Measurements from ENCODE around the gene MSH3.

Gene MSH3

DNA sequence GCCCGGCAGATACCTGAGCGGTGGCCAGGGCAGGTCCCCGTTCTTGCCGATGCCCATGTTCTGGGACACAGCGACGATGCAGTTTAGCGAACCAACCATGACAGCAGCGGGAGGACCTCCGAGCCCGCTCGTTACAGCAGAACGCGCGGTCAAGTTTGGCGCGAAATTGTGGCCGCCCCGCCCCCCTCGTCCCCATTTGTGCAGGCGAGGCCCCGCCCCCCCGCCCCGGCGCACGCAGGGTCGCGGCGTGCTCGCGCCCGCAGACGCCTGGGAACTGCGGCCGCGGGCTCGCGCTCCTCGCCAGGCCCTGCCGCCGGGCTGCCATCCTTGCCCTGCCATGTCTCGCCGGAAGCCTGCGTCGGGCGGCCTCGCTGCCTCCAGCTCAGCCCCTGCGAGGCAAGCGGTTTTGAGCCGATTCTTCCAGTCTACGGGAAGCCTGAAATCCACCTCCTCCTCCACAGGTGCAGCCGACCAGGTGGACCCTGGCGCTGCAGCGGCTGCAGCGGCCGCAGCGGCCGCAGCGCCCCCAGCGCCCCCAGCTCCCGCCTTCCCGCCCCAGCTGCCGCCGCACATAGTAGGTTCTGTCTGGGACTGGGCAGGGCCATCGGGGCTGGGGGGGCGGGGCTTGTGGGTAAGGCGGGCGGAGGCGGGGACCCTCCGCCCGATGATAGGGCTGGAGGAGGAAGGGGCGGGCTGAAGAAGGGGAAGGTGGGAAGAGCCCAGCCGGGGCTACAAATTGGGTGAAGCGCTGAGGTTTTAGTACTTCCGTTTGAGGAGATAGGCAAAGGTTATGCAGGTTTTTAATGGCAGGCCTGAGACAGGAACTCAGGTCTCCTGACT, at the start of gene MSH3, which contains the start of gene DHFR:
TSS of gene MSH3 (plus strand) at position 262 of the 840 bp plus-strand sequence. CDS start at position 338, 76 bp downstream.
TSS of gene DHFR (minus strand) at position 593 of the 840 bp plus-strand sequence. CDS start at position 99, 494 bp downstream.
- DNase-seq (ENCODE audit: low read depth in 2 of 2, low spot score in 1 of 2) = peak; percentile 79 to 81

DNA sequence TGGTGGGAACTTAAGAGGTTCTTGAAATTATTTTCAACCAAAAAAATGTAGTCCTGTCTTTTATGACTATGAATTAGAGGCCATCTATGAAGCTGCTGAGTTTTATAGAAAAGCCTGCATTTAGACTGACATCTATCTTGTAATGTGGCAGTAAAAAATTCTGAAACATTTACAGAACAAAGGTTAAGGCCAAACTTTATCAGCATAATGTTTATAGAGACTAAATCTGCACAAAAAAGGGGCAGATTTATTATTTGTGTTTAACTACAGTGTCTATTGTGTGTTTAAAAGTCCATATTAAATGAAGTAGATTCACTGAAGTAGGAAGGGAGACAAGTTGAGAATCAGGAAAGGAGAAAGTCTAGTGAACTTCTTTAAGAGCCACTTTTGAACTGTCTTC, 47.1 kb upstream of the MSH3 start:
- no peak for DNase-seq (ENCODE audit: low read depth in 2 of 2, low spot score in 1 of 2)

DNA sequence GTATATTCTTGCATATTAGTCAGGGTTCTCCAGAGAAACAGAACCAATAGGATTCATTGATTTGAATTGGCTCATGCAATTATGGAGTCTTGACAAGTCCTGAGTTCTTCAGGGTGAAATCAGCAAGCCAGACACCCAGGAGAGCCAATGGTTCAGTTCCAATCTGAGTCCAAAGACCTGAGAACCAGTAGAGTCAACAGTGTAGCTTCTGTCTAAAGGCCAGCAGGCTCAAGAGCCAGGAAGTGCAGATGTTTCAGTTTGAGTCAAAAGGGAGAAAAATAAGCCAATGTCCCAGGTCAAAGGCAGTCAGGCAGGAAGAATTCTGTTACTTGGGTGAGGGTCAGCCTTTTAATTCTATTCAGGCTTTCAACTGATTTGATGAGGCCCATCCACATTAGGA, 46.6 kb upstream of the MSH3 start:
- no peak for DNase-seq (ENCODE audit: low read depth in 2 of 2, low spot score in 1 of 2)

DNA sequence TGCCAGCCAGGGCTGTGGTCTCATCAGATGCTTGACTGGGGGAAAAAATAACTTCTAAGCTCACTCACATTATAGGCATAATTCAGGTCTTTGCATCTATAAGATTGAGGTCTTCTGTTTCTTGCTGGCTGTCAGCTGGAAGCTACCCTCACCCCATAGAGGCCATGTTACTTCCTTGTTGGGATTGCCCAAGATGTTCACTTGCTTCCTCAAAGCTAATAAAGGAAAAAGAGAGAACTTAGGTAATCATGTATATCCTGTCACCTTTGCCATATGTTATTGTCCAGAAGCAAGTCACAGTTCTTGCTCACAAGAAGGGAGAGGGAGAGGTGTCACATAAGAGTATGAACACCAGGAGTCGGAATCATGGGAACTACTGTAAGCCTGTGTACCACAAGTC, 45.7 kb upstream of the MSH3 start:
- no peak for DNase-seq (ENCODE audit: low read depth in 2 of 2, low spot score in 1 of 2)

DNA sequence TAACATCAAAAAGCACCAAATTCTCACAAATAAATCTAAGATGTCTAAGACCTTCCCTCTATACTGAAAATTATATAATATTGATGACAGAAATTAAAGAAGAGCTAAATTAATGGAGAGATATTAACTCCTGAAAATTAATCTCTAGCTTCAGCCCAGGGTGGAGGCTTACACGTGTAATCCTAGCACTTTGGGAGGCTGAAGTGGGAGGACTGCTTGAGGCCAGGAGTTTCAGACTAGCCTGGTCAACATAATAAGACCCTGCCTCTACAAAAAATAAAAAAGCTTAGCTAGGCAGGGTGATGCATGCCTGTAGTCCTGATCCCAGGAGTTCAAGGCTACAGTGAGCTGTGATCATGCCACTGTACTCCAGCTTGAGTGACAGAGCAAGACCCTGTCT, 44.8 kb upstream of the MSH3 start:
- DNase-seq (ENCODE audit: low read depth in 2 of 2, low spot score in 1 of 2) = no peak

DNA sequence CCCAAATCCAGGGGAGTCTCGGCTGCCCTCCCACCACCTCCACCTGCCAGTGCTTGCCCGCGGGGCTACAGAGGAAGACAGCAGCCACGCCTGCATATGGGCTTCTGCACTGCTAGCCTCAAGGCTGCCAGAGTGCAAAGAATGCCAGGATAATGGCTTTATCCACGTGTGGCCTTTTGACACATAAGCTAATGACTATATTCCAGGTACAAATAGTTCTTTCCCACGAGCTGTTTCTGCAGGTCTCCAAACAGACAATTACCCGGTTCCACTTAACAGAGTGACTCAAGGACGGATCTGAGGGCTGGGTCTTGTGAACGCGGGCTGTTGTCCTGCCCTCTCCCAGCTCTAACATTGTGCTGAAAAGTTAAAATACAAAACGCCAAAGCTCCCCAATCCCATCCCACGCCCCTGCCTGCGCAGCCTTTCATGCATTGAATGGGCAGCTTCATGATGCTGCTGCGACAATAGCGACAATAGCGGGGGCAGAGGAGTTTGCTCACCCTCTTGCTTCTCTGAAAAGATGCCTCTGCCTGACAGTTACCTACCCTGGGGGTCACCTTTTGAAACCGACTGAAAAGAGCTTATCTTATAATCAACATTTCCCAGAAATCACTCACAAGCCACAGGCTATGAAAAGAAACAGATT, 39.1 kb upstream of the MSH3 start:
- DNase-seq (ENCODE audit: low read depth in 2 of 2, low spot score in 1 of 2) = no peak

DNA sequence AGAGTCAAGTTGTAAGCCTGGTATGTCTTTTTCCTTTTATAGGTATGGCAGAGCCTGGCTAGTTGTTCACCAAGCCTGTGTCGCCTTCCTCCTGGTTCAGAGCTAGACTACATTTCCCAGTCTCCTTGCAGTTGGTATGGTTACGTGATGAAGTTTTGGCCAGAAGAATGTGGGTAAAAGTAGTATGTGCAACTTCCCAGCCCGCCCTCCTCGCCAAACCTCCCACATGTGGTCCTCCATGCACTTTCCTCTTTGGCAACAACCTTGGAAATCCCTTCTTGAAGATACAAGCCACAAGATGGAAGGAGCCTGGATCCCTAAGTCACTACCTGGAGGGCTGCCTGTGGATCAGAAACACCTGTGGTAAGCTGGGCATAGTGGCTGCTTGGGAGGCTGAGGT, 36.0 kb upstream of the MSH3 start:
- DNase-seq (ENCODE audit: low read depth in 2 of 2, low spot score in 1 of 2) = no peak

DNA sequence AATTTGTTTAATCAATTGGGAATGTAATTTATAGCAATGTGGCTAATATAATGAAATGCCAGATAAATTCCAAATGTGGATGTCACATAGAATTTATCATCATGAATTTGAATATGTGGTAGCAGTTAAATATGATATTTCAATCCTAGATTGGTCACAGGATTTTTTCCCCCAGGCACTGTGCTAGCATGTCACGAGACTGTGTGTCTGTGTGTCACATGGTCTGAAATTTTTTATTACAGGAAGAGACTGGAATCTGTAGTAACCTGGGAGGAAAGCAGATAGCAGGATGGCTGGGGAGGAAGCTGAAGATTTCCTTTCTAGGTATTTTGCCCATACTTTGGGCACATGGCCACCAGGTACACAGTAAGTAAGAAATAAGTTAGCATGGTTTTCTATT, 35.4 kb upstream of the MSH3 start:
- no peak for DNase-seq (ENCODE audit: low read depth in 2 of 2, low spot score in 1 of 2)

DNA sequence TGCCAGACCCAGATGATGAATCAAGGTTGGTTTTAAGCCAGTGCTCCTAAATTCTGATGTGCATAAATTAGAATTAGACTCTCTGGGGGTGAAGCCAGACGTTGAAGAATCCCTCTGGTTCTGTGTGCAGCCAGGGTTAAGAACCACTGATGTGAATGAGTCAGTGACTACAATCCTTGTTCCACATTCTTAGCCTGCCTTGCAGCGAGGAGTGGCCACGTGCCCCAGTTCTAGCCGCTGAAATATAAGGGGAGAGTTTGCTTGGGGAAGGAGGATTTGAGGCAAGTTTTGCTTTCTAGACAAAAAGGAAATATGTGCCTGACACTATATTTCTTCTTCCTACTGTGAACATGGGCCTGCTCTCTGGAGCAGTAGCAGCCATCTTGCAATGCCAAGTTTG, 34.2 kb upstream of the MSH3 start:
- no peak for DNase-seq (ENCODE audit: low read depth in 2 of 2, low spot score in 1 of 2)

DNA sequence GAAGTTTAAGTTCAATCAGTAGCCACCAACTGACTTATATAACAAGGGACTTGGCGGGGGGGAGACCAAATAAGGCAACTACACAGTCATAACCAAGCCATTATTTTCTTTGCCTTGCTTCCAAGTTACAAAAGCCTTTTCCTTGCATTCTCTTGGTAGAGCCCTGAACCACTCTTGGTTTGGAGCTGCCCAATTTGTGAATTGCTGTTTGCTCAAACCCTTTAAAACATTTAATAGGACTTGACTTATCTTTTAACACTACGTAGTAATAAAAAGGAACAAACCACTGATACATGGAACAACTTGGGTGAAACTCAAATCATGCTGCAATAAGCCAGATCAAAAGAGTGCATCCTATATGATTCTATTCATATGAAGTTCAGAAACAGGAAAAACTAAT, 31.7 kb upstream of the MSH3 start:
- no peak for DNase-seq (ENCODE audit: low read depth in 2 of 2, low spot score in 1 of 2)

DNA sequence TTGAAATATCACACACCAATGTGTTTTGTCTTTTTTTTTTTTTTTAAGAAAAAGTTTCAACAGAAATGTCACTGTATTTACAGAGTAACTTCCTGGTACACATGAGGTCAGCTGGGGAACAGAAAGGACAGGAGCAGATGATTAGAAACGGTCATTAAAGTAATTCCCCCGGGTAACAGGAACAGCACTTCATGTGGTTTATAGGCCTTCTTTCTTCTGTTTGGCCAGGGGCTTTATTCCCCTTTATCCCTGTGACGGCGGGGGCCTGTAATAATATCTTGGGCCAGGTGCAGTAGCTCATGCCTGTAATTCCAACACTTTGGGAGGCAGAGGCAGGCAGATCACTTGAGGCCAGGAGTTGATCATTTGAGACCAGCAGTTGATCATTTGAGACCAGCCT, 30.5 kb upstream of the MSH3 start:
- no peak for DNase-seq (ENCODE audit: low read depth in 2 of 2, low spot score in 1 of 2)

DNA sequence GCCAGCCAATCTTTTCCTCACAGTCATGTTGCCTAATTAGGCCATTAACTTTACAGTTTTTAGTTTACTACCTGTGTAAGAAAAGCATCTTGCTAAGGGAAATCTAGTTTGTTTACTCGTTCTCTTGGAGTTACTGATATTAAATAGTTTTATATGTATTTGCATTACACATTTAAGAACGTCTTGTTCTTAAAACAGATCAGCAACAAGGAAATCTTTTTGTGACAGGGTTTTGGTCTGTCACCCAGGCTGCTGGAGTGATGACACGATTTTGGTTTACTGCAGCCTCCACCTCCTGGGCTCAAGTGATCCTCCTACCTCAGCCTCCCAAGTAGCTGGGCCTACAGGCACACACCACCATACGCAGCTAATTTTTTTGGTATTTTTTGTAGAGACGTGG, 29.2 kb upstream of the MSH3 start:
- no peak for DNase-seq (ENCODE audit: low read depth in 2 of 2, low spot score in 1 of 2)

DNA sequence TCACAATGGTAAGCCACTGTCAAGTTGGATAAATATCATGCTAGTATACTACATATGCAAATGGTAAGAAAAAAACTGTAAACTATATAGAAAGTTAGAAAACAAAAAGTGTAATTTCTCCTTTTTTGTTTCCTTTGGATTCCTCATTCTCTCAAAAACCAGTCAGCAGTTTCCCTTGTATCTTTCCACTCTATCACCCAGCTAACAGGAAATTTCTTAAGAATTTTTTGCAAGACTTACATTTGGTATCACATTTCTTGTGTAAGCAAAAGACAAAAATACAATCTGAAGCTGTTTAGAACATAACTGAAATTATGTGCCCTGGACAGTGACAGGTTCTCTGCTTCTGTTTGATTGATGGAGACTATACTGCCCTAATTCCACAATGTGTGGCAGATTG, 25.2 kb upstream of the MSH3 start:
- no peak for DNase-seq (ENCODE audit: low read depth in 2 of 2, low spot score in 1 of 2)

DNA sequence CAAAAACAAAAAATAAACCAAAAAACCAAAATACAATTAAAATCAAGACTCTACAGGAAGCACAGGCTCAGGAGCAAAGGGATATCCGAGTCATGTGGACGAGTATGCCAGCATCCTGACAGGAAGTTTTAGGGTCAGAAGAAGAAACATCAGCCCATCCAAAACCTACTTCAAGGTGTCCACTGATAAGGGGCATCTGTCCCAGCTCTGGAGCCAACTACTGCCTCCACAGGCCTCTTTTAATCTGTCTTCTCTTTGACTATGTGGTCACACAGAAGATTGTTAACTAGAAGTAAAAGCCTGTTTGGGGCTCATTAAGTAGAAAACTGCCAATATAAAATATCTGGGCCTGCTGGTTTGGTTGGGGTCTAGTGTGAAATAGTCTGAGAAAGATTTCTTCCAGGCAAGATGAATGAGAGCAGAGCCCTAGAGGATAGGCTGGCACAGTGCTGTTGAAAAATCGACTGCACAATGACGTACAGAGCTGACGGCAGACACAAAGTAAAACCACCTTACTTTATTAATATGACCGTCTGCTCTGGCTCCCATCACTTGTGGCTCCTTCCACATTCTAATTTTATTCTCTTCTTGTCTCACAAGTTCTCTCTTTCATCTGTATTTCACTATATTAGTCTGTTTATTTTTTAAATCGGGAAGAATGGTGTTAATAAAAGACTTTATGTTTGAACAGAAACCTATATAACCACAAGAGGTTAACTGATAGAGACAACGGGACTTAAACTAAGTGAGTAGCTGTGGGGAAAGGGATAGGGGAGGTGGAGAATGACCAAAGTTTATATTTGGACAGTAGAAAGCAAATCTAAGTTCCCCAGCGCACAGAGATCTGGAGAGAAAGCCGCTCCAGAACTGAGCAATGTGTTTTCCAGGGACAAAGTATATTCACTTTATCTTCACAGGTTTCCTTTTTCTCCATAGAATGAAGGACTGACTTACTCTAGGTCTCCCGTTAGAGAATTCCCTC, 22.9 kb upstream of the MSH3 start:
- DNase-seq (ENCODE audit: low read depth in 2 of 2, low spot score in 1 of 2) = no peak

DNA sequence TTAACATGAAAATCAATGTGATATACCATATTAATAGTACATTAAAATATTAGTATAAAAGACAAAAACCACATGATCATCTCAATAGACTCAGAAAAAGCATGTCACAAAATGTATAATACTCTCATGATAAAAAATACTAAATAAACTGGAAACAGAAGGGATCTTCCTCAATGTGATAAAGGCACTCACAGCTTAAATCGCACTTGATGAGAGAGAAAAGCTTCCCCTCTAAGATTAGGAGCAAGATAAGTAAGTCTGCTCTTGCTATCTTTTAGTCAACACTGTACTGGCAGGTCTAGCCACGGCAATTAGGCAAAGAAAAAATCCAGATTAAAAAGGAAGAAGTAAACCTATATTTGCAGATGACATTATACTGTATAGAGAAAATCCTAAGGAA, 21.8 kb upstream of the MSH3 start:
- DNase-seq (ENCODE audit: low read depth in 2 of 2, low spot score in 1 of 2) = no peak

DNA sequence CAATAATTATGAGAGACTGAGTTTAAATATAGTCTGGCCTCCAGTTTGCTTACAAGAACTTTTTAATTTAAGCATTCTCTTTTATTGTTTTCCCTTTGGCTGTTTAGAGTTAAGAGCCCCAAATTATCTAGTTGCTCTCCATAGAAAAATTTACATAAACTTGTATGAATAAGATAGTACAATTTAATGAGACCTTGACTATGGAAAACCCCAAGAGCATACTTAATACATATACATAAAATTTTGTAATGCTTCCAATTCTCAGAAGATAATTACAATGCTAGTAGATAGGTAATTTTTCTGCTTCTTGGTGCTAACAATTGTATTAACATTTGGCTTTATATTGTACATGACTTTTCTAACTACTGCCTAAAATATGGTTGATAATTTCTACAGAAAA, 20.3 kb upstream of the MSH3 start:
- DNase-seq (ENCODE audit: low read depth in 2 of 2, low spot score in 1 of 2) = no peak

DNA sequence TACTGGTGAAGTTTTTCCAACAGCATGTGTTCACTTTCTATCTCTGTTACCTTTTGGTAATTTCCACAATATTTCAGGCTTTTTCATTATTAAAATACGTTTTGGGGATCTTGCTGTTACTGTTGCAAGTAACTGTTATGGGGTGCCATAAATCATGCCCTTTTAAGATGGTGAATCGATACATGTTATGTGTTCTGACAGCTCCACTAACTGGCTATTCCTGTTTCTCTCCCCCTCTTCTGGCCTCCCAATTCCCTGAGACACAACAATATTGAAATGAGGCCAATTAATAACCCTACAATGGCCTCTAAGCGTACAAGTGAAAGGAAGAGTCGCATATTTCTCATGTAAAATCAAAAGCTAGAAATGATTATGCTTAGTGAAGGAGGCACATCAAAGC, 13.1 kb upstream of the MSH3 start:
- DNase-seq (ENCODE audit: low read depth in 2 of 2, low spot score in 1 of 2) = no peak

DNA sequence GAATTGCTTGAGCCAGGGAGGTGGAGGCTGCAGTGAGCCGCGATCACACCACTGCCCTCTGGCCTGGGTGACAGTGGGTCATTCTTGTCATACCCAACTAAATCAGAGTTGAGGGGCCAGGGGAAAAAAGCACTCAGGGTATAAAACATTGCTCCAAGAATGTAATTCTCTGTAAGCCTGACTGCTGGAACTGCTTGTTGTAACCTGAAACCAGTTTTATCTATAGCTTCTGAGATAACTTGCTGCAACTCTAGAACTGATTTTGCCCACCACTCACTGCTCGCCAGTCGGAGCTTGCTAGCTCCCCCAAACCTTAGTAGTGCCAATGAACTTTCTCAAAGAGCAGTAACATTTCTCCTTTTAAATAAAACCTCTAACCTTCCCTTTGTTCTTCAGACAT, 9.6 kb upstream of the MSH3 start:
- no peak for DNase-seq (ENCODE audit: low read depth in 2 of 2, low spot score in 1 of 2)

DNA sequence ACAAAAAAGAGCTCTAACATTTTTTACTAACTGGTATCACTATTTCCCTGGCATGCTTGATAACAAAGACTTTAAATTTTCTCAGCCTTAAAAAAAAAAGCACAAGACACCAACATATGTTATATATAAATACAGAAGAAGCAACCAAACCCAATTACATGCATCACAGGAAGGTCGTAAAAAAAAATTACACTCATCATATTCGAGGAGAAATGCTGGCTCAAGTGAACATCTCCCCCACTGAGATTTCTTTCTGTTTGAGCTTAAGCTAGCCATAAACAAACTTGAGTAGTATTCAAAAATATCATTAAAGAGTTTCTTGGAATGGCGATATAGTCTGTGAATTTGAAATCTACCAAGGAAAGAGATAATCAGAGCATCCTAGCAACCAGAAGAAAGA, 7.5 kb upstream of the MSH3 start:
- DNase-seq (ENCODE audit: low read depth in 2 of 2, low spot score in 1 of 2) = no peak

DNA sequence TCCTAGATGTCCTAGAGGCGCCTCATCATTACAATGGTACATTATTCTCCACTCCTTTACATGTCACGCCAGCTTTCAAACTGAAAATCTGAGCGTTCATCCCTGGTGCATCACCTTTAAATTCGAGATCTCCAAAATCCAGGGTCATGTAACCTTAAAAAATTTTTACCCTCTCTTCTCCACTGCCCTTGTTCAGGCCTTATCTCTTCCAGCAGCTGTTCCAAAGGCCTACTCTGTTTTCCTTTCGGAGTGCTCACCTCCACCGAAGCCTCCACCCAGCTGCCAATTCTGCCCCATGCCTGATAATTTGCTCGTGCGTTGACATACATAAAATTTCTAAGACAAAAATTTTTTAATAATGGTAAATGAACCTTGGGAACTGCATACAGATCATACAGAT, 950 bp upstream of the MSH3 start:
- DNase-seq (ENCODE audit: low read depth in 2 of 2, low spot score in 1 of 2) = no peak

DNA sequence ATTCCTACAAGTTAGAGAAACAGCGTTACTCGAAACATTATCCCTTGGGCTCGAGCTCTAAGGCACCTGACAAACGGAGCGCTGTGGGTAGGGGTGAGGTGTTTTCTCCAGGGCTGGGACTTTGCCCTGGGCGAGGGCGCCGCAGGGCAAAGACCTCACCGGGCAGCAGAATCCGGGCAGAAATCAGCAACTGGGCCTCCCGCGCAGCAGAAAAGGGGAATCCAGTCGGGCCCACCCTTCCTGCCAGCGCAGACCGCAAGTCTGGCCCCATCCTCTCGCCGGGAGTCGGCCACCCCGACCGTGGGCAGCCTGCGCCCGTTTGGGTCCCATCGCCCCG, 430 bp upstream of the MSH3 start:
- no peak for DNase-seq (ENCODE audit: low read depth in 2 of 2, low spot score in 1 of 2)
